ENCODE measurements around the gene MAD1L1. TPM values are rescaled to one million over a fixed set of nuclear protein-coding genes. Genes with fewer than 3 reads are reported as not detected.

The MAD1L1 gene
- total RNA-seq, 2 experiments from 2014 or later: 58.3 to 65.3 TPM

GRCh38 chr7:2138146-2138765 lies 94.5 kb downstream of the MAD1L1 start:
- Histone ChIP-seq H3K79me2 (ENCODE audit: insufficient read depth, low read depth, low read length) (no peaks in the 10 kb centered on the region), H3K4me2 (ENCODE audit: low read length) (no peak overlapping the region), H2AFZ (ENCODE audit: low read length) (no peak overlapping the region), H3K4me3 (ENCODE audit: low read depth, low read length, poor library complexity, severe bottlenecking) (no peak overlapping the region), H3K9me2 (ENCODE audit: insufficient read depth, low read length) (no peaks in the 10 kb centered on the region), H3K36me3 (ENCODE audit: insufficient read depth, low read length) (peaks cover 19% of the 10 kb centered on the region), H3K9me3 (ENCODE audit: low read length) (no peaks in the 10 kb centered on the region), H3K27ac (ENCODE audit: low read depth, low read length, poor library complexity, severe bottlenecking) (no peak overlapping the region), H4K20me1 (ENCODE audit: insufficient read depth, low read length) (no peaks in the 10 kb centered on the region), H3K4me1 (ENCODE audit: insufficient read depth, low read length, poor library complexity, severe bottlenecking) (no peaks in the 10 kb centered on the region)
- CTCF ChIA-PET (ENCODE audit: unreplicated experiment): no interaction called here
- BruUV-seq (replicated peaks): no TSS peak
- DNase-seq (ENCODE audit: low spot score): no peak
- POLR2A ChIA-PET: no interaction called here
- intact Hi-C loops (cut with micrococcal nuclease; ENCODE audit: unreplicated experiment): no loop called here
- TF ChIP-seq CTCF (conservative IDR thresholded peaks at IDR 0.05; ENCODE audit: low read length) (no peak), EZH2phosphoT487 (IDR thresholded peaks at IDR 0.05; ENCODE audit: borderline replicate concordance, low read depth, low read length) (no peak)

GRCh38 chr7:2134740-2135139 lies 98.0 kb downstream of the MAD1L1 start:
- TF ChIP-seq EZH2phosphoT487 (IDR thresholded peaks at IDR 0.05; ENCODE audit: borderline replicate concordance, low read depth, low read length): no peak
- no peak for TF ChIP-seq CTCF (conservative IDR thresholded peaks at IDR 0.05; ENCODE audit: low read length)
- CTCF ChIA-PET (ENCODE audit: unreplicated experiment): no interaction called here
- no peak for DNase-seq (ENCODE audit: low spot score)
- Histone ChIP-seq H3K27ac (ENCODE audit: low read depth, low read length, poor library complexity, severe bottlenecking) (no peak overlapping the region), H3K79me2 (ENCODE audit: insufficient read depth, low read depth, low read length) (no peaks in the 10 kb centered on the region), H3K36me3 (ENCODE audit: insufficient read depth, low read length) (peaks cover 19% of the 10 kb centered on the region), H4K20me1 (ENCODE audit: insufficient read depth, low read length) (no peaks in the 10 kb centered on the region), H3K4me2 (ENCODE audit: low read length) (no peak overlapping the region), H2AFZ (ENCODE audit: low read length) (no peak overlapping the region), H3K9me2 (ENCODE audit: insufficient read depth, low read length) (no peaks in the 10 kb centered on the region), H3K9me3 (ENCODE audit: low read length) (no peaks in the 10 kb centered on the region), H3K4me1 (ENCODE audit: insufficient read depth, low read length, poor library complexity, severe bottlenecking) (peaks cover 21% of the 10 kb centered on the region), H3K4me3 (ENCODE audit: low read depth, low read length, poor library complexity, severe bottlenecking) (no peak overlapping the region)
- intact Hi-C loops (cut with micrococcal nuclease; ENCODE audit: unreplicated experiment): no loop called here
- POLR2A ChIA-PET: interaction anchor here (1.7 kb wide), 1 partner anchor 12 kb away, joined by 3 read pairs; no protein-coding TSS in a partner anchor
- BruUV-seq (replicated peaks): no TSS peak

GRCh38 chr7:2132243-2132642 lies 100.5 kb downstream of the MAD1L1 start:
- no TSS peak for BruUV-seq (replicated peaks)

More at GRCh38 chr7:2132243-2132642, 100.5 kb downstream of the MAD1L1 start:
- Histone ChIP-seq H3K27ac (ENCODE audit: low read depth, low read length, poor library complexity, severe bottlenecking) (no peak overlapping the region), H3K9me2 (ENCODE audit: insufficient read depth, low read length) (no peaks in the 10 kb centered on the region), H3K4me3 (ENCODE audit: low read depth, low read length, poor library complexity, severe bottlenecking) (no peak overlapping the region), H3K36me3 (ENCODE audit: insufficient read depth, low read length) (peaks cover 19% of the 10 kb centered on the region), H3K4me2 (ENCODE audit: low read length) (no peak overlapping the region), H4K20me1 (ENCODE audit: insufficient read depth, low read length) (no peaks in the 10 kb centered on the region), H3K9me3 (ENCODE audit: low read length) (no peaks in the 10 kb centered on the region), H3K4me1 (ENCODE audit: insufficient read depth, low read length, poor library complexity, severe bottlenecking) (peaks cover 29% of the 10 kb centered on the region), H3K79me2 (ENCODE audit: insufficient read depth, low read depth, low read length) (no peaks in the 10 kb centered on the region), H2AFZ (ENCODE audit: low read length) (no peak overlapping the region)
- CTCF ChIA-PET (ENCODE audit: unreplicated experiment): no interaction called here
- DNase-seq (ENCODE audit: low spot score): no peak
- intact Hi-C loops (cut with micrococcal nuclease; ENCODE audit: unreplicated experiment): no loop called here
- TF ChIP-seq EZH2phosphoT487 (IDR thresholded peaks at IDR 0.05; ENCODE audit: borderline replicate concordance, low read depth, low read length) (no peak), CTCF (conservative IDR thresholded peaks at IDR 0.05; ENCODE audit: low read length) (no peak)
- POLR2A ChIA-PET: no interaction called here

Data from OCI-LY7 (cell line).